Memory B cell (primary cell): Measurements from ENCODE around the gene DNAJB11.

Experiments used
- ATAC-seq: fragments of 150-1000 bp; cut with Tn5 transposase; 2 replicates; pipeline ENCODE4 v1.10.0; 2021; ENCODE audit warnings: low read depth, mild to moderate bottlenecking, moderate library complexity
- DNase-seq, 2 donors: peaks; one replicate each; pipeline ENCODE4 v3.0.0; 2022; ENCODE audit warnings: low spot score in 2 of 2
- H3K27ac Mint-ChIP-seq: one replicate; pipeline ENCODE4 v1.8.0; 2022; ENCODE audit warnings: mild to moderate bottlenecking, moderate library complexity, mixed read lengths
- H3K27me3 Mint-ChIP-seq: one replicate; pipeline ENCODE4 v1.8.0; 2022; ENCODE audit warnings: mixed read lengths
- H3K36me3 Mint-ChIP-seq: one replicate; pipeline ENCODE4 v1.8.0; 2022; ENCODE audit warnings: mild to moderate bottlenecking, mixed read lengths
- H3K4me1 Mint-ChIP-seq: one replicate; pipeline ENCODE4 v1.8.0; 2022; ENCODE audit warnings: mixed read lengths
- H3K4me3 Mint-ChIP-seq: one replicate; pipeline ENCODE4 v1.8.0; 2022; ENCODE audit warnings: mild to moderate bottlenecking, moderate library complexity, mixed read lengths
- H3K9me3 Mint-ChIP-seq: one replicate; pipeline ENCODE4 v1.8.0; 2022; ENCODE audit warnings: mixed read lengths

DNAJB11 gene

GRCh38 chr3:186612721-186613636 is 42.5 kb downstream of the DNAJB11 start, which contains the start of gene AHSG:
Gene AHSG (plus strand): TSS chr3:186613060. CDS start chr3:186613142, 82 bp downstream.
- Mint-ChIP-seq H3K4me3 (no peak within 1 kb of the TSS), H3K27me3 (peaks cover 11% of the 10 kb centered on the region), H3K27ac (no peak within 1 kb of the TSS), H3K36me3 (no peaks in the 10 kb centered on the region), H3K4me1 (peaks cover 11% of the 10 kb centered on the region), H3K9me3 (no peaks in the 10 kb centered on the region)
- no peak for ATAC-seq
- no peak for DNase-seq

GRCh38 chr3:186613637-186614265 is 43.2 kb downstream of the DNAJB11 start:
- H3K4me3 Mint-ChIP-seq = no peak overlapping the region
- ATAC-seq (no peak), DNase-seq (no peak)
- H3K36me3 Mint-ChIP-seq = no peaks in the 10 kb centered on the region
- peaks cover 14% of the 10 kb centered on the region for H3K27me3 Mint-ChIP-seq
- H3K9me3 Mint-ChIP-seq = no peaks in the 10 kb centered on the region
- peaks cover 11% of the 10 kb centered on the region for H3K4me1 Mint-ChIP-seq
- no peak overlapping the region for H3K27ac Mint-ChIP-seq

- ATAC-seq = no peak
- Mint-ChIP-seq H3K36me3 (no peaks in the 10 kb centered on the region), H3K9me3 (no peaks in the 10 kb centered on the region), H3K4me3 (peak overlapping the region; percentile 54), H3K27me3 (peaks cover 14% of the 10 kb centered on the region), H3K27ac (peak overlapping the region; percentile 8), H3K4me1 (peaks cover 11% of the 10 kb centered on the region)
- DNase-seq = no peak
Measured at GRCh38 chr3:186614266-186614596, 43.7 kb downstream of the DNAJB11 start.

GRCh38 chr3:186614597-186615483 is 44.3 kb downstream of the DNAJB11 start:
- Mint-ChIP-seq H3K9me3 (no peaks in the 10 kb centered on the region), H3K27ac (peak overlapping the region; percentile 8), H3K4me3 (peak overlapping the region; percentile 54), H3K4me1 (peaks cover 11% of the 10 kb centered on the region), H3K36me3 (no peaks in the 10 kb centered on the region), H3K27me3 (peaks cover 14% of the 10 kb centered on the region)
- DNase-seq = peak; percentile 79 to 80
- ATAC-seq = peak; percentile 59

DNA sequence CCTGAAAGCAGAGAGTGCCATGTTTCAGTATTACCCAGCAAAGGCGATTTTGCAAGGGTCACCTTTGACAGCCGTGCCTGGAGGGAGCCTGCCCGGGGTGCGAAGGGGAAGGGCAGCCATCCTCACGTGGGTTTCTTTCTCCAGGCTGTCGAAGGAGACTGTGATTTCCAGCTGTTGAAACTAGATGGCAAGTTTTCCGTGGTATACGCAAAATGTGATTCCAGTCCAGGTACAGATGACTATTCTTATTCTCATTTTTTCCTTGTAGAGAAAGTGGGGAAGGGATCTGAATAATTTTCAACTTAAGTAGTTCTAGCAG is 45.7 kb downstream of the DNAJB11 start:
- Mint-ChIP-seq H3K9me3 (no peaks in the 10 kb centered on the region), H3K4me3 (no peak overlapping the region), H3K36me3 (no peaks in the 10 kb centered on the region), H3K4me1 (peaks cover 11% of the 10 kb centered on the region), H3K27ac (no peak overlapping the region), H3K27me3 (peaks cover 14% of the 10 kb centered on the region)
- DNase-seq (no peak), ATAC-seq (no peak)

- DNase-seq = peak; percentile 73 to 75
- Mint-ChIP-seq H3K27ac (peak overlapping the region; percentile 78), H3K9me3 (no peaks in the 10 kb centered on the region), H3K36me3 (no peaks in the 10 kb centered on the region), H3K4me1 (peaks cover 11% of the 10 kb centered on the region), H3K27me3 (peaks cover 14% of the 10 kb centered on the region), H3K4me3 (peak overlapping the region; percentile 66)
- peak; percentile 91 for ATAC-seq
Measured at GRCh38 chr3:186617036-186617946, 46.8 kb downstream of the DNAJB11 start.

- Mint-ChIP-seq H3K4me3 (no peak overlapping the region), H3K4me1 (peaks cover 11% of the 10 kb centered on the region), H3K9me3 (no peaks in the 10 kb centered on the region), H3K27ac (no peak overlapping the region), H3K27me3 (peaks cover 8% of the 10 kb centered on the region), H3K36me3 (no peaks in the 10 kb centered on the region)
- ATAC-seq (no peak), DNase-seq (no peak)
Measured at GRCh38 chr3:186618318-186618938, 47.9 kb downstream of the DNAJB11 start.

DNA sequence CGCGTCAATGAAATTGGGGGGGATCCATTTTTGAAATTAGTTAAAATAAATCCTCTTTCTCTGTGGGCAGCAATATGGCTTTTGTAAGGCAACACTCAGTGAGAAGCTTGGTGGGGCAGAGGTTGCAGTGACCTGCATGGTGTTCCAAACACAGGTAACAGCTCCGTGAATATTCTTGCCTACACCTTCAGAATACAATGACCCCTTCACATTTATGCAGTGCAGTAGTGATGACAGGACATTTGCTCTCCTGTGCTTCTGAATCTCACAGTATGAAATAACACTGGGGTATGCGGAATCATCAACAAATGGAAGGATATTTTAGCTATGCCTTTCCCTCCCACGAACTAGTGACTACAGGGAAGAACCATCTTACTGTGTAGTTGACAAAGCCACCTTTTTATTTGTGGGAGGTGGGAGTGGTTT is 49.3 kb downstream of the DNAJB11 start:
- DNase-seq (no peak), ATAC-seq (no peak)
- Mint-ChIP-seq H3K36me3 (no peaks in the 10 kb centered on the region), H3K4me3 (no peak overlapping the region), H3K9me3 (no peaks in the 10 kb centered on the region), H3K27ac (no peak overlapping the region), H3K4me1 (peaks cover 8% of the 10 kb centered on the region), H3K27me3 (peaks cover 8% of the 10 kb centered on the region)

GRCh38 chr3:186620213-186621092 is 49.9 kb downstream of the DNAJB11 start:
- Mint-ChIP-seq H3K27ac (no peak overlapping the region), H3K9me3 (no peaks in the 10 kb centered on the region), H3K27me3 (peaks cover 6% of the 10 kb centered on the region), H3K4me1 (peaks cover 5% of the 10 kb centered on the region), H3K36me3 (no peaks in the 10 kb centered on the region), H3K4me3 (no peak overlapping the region)
- DNase-seq (no peak), ATAC-seq (no peak)

DNA sequence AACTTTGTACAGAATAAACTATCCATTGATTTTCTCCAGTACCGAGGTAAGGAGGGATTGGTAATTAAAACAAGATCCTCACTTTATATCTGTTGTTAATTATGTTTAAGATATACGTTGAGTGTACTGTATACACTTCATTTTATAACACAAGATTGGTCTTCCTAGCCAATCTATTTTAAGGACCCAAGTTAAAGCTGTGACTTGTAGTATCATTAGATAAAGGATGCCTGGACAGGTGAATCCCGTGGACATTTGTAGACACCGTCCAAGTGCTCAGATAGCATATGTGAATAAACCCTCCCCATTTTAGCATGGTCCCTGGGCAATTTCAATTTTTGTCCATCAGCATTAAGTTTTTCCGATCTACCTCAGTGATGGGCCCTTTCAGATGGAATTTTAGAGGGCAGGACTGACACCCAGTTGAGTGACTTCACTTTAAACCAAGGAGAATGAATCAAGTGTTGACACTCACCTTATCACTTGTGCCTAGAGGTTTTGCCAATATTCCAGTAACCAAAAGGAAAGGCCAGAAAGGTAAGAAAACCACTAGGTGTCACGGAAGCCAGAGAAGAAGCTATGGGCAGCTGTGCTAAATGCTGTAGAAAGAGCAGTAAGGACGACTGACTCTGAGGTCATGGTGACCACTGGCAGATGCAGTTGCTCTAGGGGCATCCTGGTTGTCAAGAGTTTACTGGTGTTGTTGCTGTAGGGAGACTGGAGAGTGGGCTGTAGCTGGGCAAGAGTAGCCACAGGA is 51.6 kb downstream of the DNAJB11 start:
- DNase-seq (no peak), ATAC-seq (no peak)
- Mint-ChIP-seq H3K27me3 (peaks cover 5% of the 10 kb centered on the region), H3K36me3 (no peaks in the 10 kb centered on the region), H3K4me3 (no peak overlapping the region), H3K27ac (no peak overlapping the region), H3K4me1 (peaks cover 2% of the 10 kb centered on the region), H3K9me3 (no peaks in the 10 kb centered on the region)

GRCh38 chr3:186622651-186623310 is 52.3 kb downstream of the DNAJB11 start:
- H3K4me1 Mint-ChIP-seq = no peaks in the 10 kb centered on the region
- no peak overlapping the region for H3K4me3 Mint-ChIP-seq
- H3K27ac Mint-ChIP-seq = no peak overlapping the region
- H3K36me3 Mint-ChIP-seq = no peaks in the 10 kb centered on the region
- H3K27me3 Mint-ChIP-seq = peaks cover 3% of the 10 kb centered on the region
- no peaks in the 10 kb centered on the region for H3K9me3 Mint-ChIP-seq
- DNase-seq (no peak), ATAC-seq (no peak)
